CD4-positive, alpha-beta T cell treated with Interleukin-15 for 1 hour (primary cell): Measurements from ENCODE around the gene C3orf38.
"Not testable (repeated sequence)": the region's sequence is repeated elsewhere in the genome, so short reads cannot be mapped to it uniquely, and the experiment has no call there.

ENCODE experiments used
- DNase-seq: peaks from one replicate; pipeline ENCODE4 v3.0.0-alpha.2; 2020

The C3orf38 gene

DNA sequence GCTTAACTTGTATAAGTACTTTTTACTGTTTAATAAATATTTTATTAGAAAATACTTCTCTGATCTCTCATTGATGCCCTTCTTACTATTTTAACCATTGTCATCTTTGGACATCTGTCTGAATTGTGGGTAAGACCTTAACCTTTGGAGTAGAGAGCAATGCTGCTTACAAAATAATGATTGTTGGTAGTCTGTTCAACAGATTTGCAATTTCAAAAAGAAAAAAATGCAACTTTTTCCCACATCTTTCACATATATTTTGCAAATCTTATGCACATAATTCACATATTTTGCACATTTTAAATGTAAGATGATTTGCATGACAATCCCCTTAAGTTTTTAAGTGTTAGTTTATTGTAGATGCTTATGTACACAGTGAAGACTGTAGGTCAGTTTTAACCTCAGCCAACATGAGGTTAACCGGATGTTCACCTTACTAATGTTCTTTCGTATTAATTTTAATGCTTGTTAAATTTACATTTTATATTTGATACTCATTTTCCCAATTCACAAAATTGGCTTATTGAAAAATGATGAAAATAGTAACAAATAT is 16.7 kb downstream of the C3orf38 start:
- no peak for DNase-seq

DNA sequence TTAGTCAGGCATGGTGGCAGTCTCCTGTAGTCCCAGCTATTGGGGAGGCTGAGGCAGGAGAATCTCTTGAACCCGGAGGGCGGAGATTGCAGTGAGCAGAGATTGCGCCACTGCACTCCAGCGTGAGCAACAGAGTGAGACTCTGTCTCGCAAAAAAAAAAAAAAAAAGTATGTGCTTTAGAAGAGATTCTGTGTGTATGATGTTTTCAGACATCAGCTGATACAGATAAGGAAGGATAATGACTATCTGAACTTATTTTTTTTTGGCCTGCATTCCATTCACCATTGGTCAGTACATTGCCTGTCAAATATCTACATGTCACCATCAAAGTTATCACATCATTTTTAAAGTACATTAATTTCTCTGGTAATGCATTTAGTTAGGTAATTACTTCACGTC is 17.4 kb downstream of the C3orf38 start:
- DNase-seq, result no peak

DNA sequence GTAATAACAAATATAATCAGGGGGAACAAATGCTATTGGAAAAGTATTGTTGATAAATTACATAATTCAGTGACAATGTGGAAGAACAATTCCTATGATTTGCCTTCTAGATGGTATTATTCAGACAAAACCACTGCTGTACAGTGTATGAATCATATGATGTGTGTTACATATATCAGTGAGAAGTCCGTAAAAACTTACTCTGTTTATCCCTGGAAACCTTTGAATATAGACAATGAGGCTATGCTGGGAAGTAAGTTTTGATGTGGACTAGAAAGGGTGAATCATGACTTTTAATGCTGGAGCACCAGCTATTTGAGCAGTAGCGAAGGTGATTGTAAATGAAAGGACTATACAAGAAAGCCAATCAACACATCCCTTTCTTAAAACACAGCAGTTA is 17.9 kb downstream of the C3orf38 start:
- DNase-seq, result no peak

- DNase-seq, result no peak
These were observed 18.4 kb downstream of the C3orf38 start for GRCh38 chr3:88168171-88168570.

DNA sequence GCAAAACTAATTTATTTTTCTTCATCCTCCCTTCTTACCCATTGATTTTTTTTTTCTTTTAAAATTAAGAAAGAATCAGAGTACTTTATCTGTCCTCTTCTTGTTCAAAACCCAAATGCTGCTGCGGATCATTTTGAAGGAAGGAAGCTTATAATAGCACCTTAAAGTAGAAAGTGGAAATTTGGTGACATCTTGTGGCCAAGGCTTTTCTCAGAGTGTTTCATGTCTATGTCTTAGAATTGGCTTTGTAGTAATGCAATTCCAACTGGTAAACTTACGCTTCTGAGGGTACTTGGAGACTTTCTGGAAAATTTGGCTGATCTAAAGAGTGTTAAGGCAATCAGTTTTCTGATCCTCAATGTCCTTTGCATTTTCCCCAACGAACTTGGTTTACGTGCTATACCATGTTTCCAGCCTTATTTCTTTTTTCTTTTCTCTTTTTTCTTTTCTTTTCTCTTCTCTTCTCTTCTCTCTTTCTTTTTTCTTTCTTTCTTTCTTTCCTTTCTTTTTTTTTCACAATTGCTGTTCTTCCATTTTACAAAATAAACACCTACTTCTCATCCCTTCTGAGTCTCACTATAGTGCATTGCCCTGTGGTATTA is 30.7 kb downstream of the C3orf38 start:
- no peak for DNase-seq

DNA sequence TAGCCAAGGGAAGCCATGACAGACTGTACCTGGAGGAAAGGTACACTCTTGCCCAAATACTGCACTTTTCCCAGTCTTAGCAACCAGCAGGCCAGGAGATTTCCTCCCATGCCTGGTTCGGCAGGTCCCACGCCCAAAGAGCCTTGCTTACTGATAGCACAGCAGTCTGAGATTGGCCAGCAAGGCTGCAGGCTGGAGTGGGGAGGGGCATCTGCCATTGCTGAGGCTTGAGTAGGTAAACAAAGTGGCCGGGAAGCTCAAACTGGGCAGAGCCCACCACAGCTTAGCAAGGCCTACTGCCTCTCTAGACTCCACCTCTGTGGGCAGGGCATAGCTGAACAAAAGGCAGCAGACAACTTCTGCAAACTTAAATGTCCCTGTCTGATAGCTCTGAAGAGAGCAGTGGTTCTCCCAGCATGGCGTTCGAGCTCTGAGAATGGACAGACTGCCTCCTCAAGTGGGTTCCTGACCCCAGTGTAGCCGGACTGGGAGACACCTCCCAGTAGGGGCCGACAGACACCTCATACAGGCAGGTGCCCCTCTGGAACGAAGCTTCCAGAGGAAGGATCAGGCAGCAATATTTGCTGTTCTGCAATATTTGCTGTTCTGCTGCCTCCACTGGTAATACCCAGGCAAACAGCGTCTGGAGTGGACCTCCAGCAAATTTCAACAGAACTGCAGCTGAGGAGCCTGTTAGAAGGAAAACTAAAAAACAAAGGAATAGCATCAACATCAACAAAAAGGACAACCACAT is 32.6 kb downstream of the C3orf38 start:
- not testable (repeated sequence) for DNase-seq

DNA sequence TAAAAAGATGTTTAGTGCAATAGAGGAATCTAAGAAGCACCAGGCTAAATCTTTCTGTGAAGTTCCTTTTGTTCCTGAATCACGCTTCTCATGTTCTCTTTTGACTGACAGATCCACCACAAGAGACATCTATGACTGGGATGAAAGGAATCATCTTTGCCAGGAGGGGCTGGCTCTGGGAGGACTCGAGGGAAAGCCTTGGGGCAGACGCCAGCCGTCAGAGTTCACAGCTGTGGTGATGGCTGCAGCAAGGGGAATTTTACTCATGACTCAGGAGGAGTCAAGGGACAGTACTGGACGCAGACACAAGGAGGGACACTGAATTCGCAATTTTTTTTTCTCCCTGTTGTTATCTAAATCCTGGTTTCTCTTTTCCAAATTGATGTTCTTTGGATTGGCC is 38.7 kb downstream of the C3orf38 start:
- no peak for DNase-seq

DNA sequence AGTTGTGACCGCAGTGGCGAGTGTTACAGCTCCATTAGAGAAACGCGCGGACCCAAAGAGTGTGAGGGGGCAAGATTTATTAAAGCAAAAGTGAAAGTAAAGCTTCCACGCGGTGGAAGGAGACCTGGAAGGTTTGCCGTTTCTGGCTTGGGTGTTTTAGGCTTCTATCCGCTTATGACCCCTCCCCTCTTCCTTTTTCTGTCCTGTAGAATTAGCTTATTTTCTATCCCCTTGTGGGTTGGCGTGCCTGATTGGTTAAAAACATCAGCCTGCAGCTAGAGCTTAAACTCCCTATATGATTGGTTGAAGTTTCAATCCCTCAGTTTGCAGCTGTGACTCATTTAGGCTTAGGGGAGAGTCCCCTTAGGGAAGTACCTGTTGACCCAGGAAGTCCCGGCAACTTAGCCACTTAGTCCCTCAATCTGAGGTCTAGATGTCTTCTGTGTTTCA is 39.6 kb downstream of the C3orf38 start:
- no peak for DNase-seq

GRCh38 chr3:88191872-88192409 is 42.2 kb downstream of the C3orf38 start:
- no peak for DNase-seq

GRCh38 chr3:88192631-88193030 is 42.9 kb downstream of the C3orf38 start:
- DNase-seq, result no peak

DNA sequence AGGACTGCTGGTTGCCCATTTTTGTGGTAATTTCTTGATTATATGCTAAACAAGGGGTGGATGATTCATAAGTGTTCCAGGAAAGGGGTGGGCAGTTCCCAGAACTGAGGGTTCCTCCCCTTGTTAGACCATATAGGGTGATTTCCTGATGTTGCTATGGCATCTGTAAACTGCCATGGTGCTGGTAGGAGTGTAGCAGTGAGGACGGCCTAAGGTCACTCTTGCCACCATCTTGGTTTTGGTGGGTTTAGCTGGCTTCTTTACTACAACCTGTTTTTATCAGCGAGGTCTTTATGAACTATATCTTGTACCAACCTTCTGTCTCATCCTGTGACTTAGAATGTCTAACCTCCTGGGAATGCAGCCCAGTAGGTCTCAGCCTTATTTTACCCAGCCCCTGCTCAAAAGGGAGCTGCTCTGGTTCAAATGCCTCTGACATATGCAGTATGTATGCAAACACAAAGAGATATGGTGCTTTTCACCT is 46.2 kb downstream of the C3orf38 start:
- no peak for DNase-seq

- DNase-seq, result no peak
These were observed 48.4 kb downstream of the C3orf38 start for GRCh38 chr3:88198121-88198520.

GRCh38 chr3:88203642-88204055 is 53.9 kb downstream of the C3orf38 start:
- peak; percentile 26 for DNase-seq
